AG09309 (cell line): ENCODE data around the gene PRSS38.

ENCODE experiments used
- DNase-seq: peaks from one replicate; pipeline ENCODE4 v3.0.0-alpha.2; 2010; ENCODE audit warnings: low read depth
- H3K4me3 ChIP-seq: 2 replicates; pipeline ENCODE4 v1.5.1; 2011; ENCODE audit warnings: mild to moderate bottlenecking, low read depth, low read length, moderate library complexity; ENCODE audit not compliant: control insufficient read depth
- TF ChIP-seq, protein P1 (sequence below): IDR thresholded peaks from 2 replicates; pipeline ENCODE4 v1.5.1; 2011; ENCODE audit warnings: mild to moderate bottlenecking, low read depth, low read length, inconsistent platforms; ENCODE audit not compliant: insufficient read depth, control insufficient read depth; ENCODE audit errors: missing control alignments

Gene PRSS38

DNA sequence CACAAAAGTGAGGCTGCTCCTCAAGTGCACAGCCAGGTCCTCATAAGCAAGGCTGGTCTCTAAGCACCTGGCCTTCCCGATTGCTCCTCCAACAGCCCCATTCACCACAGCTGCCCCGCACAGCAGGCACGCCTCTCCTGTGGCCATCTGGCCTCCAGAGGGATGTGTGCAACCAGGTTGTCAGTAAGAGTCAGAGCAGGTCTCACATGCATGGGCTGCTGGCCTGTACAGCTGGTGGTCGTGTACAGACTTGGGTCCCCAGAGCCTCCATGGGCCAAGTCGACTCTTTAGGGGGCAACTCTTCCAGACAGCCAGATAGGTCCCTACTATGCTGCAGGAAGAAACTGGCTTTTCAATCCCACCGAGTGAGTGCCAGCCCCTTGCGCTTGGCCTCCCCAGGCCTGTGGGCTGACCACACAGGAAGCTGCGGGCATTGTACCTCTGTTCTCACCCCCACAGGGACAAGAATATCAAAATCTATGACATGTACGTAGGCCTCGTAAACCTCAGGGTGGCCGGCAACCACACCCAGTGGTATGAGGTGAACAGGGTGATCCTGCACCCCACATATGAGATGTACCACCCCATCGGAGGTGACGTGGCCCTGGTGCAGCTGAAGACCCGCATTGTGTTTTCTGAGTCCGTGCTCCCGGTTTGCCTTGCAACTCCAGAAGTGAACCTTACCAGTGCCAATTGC, 1.4 kb downstream of the PRSS38 start:
- H3K4me3 ChIP-seq: no peak overlapping the region
- DNase-seq: no peak
- TF ChIP-seq, protein P1, sequence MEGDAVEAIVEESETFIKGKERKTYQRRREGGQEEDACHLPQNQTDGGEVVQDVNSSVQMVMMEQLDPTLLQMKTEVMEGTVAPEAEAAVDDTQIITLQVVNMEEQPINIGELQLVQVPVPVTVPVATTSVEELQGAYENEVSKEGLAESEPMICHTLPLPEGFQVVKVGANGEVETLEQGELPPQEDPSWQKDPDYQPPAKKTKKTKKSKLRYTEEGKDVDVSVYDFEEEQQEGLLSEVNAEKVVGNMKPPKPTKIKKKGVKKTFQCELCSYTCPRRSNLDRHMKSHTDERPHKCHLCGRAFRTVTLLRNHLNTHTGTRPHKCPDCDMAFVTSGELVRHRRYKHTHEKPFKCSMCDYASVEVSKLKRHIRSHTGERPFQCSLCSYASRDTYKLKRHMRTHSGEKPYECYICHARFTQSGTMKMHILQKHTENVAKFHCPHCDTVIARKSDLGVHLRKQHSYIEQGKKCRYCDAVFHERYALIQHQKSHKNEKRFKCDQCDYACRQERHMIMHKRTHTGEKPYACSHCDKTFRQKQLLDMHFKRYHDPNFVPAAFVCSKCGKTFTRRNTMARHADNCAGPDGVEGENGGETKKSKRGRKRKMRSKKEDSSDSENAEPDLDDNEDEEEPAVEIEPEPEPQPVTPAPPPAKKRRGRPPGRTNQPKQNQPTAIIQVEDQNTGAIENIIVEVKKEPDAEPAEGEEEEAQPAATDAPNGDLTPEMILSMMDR: no peak

DNA sequence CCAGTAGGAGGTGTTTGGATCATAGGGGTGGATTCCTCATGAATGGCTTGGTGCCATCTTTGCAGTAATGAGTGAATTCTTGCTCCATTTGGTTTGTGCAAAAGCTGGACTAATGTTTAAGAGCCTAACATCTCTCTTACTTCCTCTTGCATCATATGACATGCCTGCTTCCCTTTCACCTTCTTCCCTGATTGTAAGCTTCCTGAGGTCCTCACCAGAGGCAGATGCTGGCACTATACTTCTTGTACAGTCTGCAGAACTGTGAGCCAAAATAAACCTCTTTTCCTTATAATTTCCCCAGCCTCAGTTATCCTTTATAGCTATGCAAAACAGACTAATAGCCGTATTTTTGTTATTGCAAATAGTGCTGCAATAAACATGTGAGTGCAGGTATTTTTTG, 8.1 kb downstream of the PRSS38 start:
- no peak overlapping the region for H3K4me3 ChIP-seq
- TF ChIP-seq, protein P1: no peak
- DNase-seq: no peak

DNA sequence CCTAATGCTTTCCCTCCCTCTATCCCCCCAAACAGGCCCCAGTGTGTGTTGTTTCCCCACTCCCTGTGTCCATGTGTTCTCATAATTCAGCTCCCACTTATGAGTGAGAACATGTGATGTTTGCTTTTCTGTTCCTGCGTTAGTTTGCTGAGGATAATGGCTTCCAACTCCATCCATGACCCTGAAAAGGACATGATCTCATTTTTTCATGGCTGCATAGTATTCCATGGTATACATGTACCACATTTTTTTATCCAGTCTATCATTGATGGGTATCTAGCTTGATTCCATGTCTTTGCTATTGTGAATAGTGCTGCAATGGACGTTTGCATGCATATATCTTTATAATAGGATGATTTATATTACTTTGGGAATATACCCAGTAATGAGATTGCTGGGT, 8.7 kb downstream of the PRSS38 start:
- H3K4me3 ChIP-seq: no peak overlapping the region
- TF ChIP-seq, protein P1: no peak
- DNase-seq: no peak

DNA sequence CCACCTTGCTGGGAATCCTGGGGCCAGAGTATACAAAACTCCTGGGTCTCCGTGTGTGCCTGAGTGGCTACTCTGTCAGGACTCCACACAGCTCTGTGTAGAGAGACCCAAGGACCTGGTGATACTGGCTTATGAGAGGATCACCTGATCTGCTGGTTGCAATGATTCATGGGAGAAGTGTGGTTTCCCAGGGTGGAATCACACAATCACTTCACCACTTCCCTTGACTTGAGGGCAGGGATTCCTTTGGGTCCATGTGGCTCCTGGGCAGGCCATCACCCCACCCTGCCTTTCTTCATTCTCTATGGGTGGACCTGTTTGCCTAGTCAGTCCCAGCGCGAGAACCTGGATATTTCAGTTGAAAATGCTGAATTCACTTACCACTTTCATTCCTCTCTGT, 13.3 kb downstream of the PRSS38 start:
- no peak overlapping the region for H3K4me3 ChIP-seq
- DNase-seq: no peak
- TF ChIP-seq, protein P1: no peak

DNA sequence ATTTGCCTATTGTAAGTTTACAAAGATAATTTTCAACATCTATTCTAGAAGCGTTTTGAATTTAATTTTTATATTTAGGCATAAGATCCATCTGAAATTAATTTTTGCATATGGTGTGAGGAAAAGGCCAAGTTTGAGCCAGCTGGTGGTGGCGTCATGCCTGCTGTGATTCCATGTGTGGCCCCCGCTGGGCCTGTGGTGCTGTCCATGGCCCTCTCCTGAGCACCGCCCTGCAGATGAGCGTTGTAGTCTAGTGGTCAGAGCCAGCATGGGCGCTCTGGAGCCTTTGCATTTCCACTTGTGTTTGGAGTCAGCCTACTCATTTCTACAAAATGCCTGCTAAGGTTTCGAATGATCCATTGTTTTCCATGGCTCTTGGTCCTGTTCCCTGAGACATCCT, 22.7 kb downstream of the PRSS38 start:
- TF ChIP-seq, protein P1: no peak
- no peak overlapping the region for H3K4me3 ChIP-seq
- DNase-seq: no peak

DNA sequence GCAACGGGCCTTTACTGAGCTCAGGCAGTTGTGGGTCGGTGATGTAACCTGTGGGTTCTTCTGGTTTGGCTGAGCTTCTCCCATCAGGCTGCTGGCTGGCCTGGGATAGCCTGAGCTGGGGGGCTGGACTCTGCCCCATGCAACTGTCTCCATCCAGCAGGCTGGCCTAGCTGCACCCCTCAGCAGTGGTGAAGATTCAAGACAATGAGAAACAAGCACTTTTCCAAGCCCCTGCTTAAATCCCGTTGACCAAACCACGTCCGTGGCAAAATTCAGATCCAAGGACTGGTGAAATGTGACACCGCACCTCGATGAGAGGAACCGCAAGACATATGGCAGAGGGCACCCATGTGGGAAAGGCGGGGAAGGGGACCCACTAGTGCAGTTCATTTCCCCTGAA, 25.6 kb downstream of the PRSS38 start:
- no peak overlapping the region for H3K4me3 ChIP-seq
- TF ChIP-seq, protein P1: no peak
- DNase-seq: no peak
